Daoy (cell line): ENCODE data around the gene CDKN1B. TPM values are rescaled to one million over a fixed set of nuclear protein-coding genes. Genes with fewer than 3 reads are reported as not detected.

ENCODE experiments used
- DNase-seq: peaks from one replicate; pipeline ENCODE4 v3.0.0-alpha.2; 2015; ENCODE audit warnings: low read depth
- total RNA-seq: library from RNA; depleted of rRNA; stranded (reverse); fragments of >200 nt; shearing (Covaris generic); gene quantifications from 2 replicates; pipeline ENCODE4 v1.2.3, GENCODE V29; 2014; rRNA removed

The CDKN1B gene
- total RNA-seq, result 29.7 and 41.9 TPM in 2 replicates

GRCh38 chr12:12716793-12717585 is at the start of gene CDKN1B:
TSS of gene CDKN1B (plus strand) at chr12:12717368. CDS start at chr12:12717840, 472 bp downstream.
- peak; percentile 97 for DNase-seq

- no peak for DNase-seq
These were observed 49.2 kb upstream of the CDKN1B start for GRCh38 chr12:12668005-12668404.

GRCh38 chr12:12669020-12669419 is 48.1 kb upstream of the CDKN1B start:
- DNase-seq, result no peak

DNA sequence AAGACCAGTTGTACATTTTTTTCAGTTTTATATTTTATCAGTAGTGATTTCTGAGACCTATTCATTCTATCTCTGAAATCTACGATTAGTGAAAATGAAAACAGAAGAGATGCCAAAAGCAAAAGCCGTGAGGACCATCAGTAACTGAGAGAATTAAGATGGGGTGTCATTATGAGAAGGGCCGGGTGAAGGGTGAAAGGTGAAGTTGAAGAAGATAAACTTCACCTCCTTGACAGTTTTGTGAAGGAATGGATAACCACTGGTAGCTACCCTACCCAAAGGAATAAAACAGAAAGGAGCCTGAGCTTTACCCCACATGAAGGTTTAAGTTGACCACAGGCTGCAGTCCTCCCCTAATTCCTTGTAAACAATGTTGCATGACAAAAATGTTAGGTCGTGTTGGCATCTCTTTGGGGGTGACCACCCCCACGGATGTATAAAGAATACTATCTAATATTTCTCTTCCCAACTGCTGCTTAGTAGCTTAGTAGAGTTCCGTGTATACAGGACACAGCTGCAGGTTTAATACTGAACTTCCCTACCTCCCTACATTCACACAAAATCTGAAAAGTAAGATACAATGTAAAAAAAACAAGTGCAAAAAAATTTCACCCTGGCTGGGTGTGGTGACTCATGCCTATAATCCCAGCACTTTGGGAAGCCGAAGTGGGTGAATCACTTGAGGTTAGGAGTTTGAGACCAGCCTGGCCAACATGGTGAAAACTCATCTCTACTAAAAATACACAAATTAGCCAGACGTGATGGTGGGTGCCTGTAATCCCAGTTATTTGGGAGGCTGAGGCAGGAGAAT is 45.1 kb upstream of the CDKN1B start:
- peak; percentile 67 for DNase-seq

DNA sequence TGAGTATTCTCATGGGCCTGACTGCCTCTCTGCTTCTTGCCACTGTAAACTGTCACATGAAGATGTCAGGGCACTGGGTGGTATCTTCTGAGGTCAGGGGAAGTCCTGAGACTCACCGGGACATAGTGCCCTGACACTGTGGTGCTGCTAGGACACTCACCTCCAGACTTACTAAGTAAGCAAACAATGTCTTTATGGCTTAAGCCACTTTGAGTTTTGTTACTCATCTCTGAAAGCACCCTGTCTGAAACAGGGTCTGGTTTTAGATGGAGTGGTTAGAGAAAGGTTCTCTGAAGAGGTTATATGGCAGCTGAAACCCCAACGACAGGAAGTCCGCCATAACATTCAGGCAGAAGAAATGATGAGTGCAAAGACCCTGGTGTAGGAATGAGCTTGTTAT is 43.9 kb upstream of the CDKN1B start:
- peak; percentile 30 for DNase-seq

DNA sequence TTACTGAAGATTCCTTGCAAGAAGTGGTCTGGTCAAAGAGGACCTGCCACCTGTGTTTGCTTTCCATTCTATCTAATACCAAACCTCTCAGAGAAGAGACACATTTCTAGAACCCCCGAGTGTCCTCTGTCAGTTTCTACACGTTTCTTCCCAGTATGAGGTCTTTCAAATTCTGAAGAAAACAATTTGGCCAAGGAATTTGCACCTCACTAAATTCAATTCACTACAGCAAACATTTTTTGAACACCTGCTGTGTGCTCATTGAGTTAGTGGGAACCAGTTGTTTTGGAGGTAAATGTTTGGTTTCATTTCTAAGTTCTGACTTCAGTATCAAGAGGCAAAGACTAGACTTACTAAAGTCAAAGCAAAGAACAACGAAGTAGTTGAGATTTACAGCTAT is 40.6 kb upstream of the CDKN1B start:
- DNase-seq, result no peak

DNA sequence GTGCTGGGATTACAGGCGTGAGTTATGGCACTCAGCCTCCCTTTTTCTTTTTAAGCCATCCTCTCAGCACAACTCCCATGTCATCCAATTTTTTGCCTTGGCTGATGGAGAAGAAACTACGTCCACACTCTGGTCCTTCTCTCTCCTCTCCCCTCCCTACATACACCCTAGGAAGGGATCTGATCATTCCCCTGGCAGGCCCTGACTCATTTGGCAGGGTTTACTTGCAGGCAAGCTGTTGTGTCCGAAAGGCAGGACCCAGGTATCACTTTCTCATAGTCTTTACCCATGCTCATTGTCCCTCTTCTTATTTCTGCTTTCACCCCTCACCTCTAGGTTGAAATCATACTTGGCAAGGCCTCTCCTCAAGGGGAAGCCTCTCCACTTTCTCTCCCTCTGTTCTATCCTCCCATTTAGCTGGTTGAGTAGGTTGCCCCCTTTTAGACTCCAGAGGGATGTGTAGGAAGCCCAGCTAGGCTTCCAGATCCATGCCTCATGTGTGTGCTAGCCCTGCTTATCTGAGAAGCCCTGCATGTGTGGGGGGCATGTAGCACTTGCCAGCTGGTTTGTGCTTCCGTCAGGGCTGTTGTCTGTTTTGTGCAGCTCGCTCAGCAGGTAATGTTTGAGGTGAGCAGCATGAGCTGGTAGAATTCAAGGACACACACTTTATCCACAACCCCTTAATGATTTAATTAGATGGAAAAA is 36.0 kb upstream of the CDKN1B start:
- DNase-seq, result no peak

GRCh38 chr12:12682284-12682683 is 34.9 kb upstream of the CDKN1B start:
- no peak for DNase-seq

- no peak for DNase-seq
These were observed 34.0 kb upstream of the CDKN1B start for GRCh38 chr12:12683136-12683697.

- no peak for DNase-seq
These were observed 33.4 kb upstream of the CDKN1B start for GRCh38 chr12:12683725-12684124.

DNA sequence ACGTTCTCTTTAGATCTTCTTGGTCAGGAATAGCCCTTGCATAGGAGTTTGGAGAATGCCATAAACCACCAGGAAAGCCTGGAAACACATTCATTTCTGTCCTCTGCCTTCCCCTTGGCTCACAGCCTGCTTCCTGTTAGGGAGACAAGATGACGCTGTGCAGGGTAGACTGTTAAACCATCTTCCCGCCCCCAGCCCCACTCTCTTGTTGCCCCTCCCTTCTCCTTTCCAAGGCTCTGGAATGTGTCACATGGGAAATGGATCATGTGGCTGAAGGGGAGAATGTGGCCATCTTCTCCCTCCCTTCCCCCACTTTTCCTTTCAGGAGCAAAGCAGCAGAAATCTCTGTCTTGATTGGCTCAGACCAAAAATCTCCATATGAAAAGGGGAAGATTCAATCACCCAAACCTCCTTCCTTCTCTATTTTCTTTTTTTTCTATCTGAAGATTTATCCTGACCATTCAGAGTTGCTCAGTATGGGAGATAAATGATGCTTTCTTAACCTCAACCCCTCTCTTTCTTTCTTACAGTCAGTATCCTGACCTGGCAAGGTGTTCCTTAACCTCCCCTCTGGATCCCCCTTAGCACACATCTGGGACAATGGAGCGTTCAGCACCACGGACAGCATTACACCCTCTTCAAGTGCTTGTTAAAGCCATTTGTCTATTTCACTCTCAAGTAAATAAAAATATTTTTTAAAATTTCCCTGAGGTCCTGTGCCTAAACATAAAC is 32.6 kb upstream of the CDKN1B start:
- peak; percentile 46 for DNase-seq

DNA sequence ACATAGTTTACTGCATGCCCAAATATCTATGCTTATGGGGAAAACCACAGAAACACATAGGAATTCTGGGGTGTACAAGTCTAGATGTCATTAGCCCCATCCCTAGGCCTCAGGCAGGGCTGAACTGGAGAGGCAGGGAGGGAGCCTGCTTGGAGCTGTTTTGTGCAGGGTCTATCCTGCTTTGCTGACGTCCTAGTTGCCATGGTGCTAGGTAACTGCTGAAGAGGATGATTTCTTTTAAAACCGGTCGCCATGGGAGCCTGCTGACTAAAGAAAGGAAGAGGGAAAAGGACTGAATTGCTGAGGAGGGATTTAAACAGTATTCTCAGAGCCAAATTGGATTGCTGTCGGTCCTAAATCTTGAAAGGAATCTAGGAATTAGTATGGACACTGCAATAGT is 31.9 kb upstream of the CDKN1B start:
- DNase-seq, result no peak

DNA sequence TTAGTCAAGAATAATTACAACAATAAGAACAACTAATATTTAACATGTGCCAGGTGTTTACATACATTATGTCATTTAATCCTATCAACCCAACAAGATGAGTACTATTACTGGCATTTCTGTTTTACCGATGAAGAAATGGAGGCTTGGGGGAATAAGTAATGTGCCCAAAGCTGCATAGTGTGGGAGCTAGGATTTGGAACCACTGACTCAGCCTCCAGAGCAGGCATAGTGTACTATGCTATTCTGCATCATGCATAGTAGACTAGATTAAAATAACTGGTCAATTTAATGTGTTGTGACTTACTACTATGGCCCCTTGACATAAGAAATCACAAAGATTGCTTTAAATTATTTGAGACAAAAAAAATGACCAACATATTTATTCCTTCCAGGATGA is 30.7 kb upstream of the CDKN1B start:
- no peak for DNase-seq

DNA sequence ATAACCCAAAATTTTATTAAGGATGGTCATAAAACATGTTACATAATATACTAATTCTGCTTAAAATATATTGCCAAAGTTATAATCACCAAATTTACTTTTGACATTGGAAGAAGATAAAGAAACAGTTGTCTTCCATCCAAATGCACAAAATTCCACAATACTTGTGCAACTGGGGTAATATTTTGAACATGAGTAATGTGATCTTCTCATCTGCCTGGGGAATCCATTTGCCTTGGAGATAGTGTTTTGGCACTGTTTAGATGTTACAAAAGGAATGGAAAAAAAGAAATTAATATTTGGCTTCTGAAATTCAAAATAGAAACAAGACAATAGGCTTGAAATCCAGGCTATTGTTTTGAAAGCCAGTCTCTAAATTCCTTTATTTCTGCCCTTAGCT is 30.2 kb upstream of the CDKN1B start:
- no peak for DNase-seq

GRCh38 chr12:12689647-12690300 is 27.4 kb upstream of the CDKN1B start:
- DNase-seq, result no peak

- DNase-seq, result no peak
These were observed 25.6 kb upstream of the CDKN1B start for GRCh38 chr12:12691549-12691948.

- DNase-seq, result peak; percentile 24
These were observed 24.0 kb upstream of the CDKN1B start for GRCh38 chr12:12693111-12693671.

- peak; percentile 92 for DNase-seq
These were observed 20.4 kb upstream of the CDKN1B start for GRCh38 chr12:12696562-12697383.

DNA sequence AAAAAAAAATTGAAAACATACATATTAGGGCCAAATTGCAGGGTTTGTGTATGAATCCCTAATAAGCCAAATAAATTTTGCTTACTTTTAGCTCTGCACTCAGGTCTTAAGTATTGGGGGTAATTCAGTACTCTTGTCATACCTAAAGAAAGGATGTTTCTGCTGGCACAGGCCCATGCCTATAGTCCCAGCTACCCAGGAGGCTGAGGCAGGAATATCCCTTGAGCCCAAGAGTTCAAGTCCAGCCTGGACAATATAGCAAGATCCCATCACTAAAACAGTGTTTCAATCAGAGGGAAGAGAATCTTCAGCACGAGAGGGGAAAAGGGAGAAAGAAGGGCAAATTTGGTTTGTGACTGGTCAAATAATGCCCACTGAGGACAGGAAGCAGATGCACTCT is 17.8 kb upstream of the CDKN1B start:
- no peak for DNase-seq

GRCh38 chr12:12700254-12700653 is 16.9 kb upstream of the CDKN1B start:
- no peak for DNase-seq
